GM23338 (cell line): Measurements from ENCODE around the gene LNX1. TPM values are rescaled to one million over a fixed set of nuclear protein-coding genes. Genes with fewer than 3 reads are reported as not detected.

Experiments
- ATAC-seq: fragments of 200-7000 bp; cut with Tn5 transposase; 3 replicates; pipeline ENCODE4 v1.9.1; 2020
- DNase-seq: peaks from one replicate; pipeline ENCODE4 v3.0.0-alpha.2; 2015; ENCODE audit warnings: low spot score
- H2AFZ ChIP-seq: fragments of 200-600 bp; sonication (generic); 2 replicates; pipeline ENCODE4 v1.8.0; 2016; ENCODE audit warnings: antibody characterized with exemption, mild to moderate bottlenecking, moderate library complexity
- H3F3A ChIP-seq: fragments of 200-600 bp; sonication (generic); replicated peaks from 2 replicates; pipeline ENCODE4 v1.8.0; 2017; ENCODE audit warnings: antibody characterized with exemption, mixed run types, low read depth
- H3K27ac ChIP-seq: fragments of 200-600 bp; sonication (generic); 2 replicates; pipeline ENCODE4 v1.6.1; 2016; ENCODE audit warnings: low read depth
- H3K27me3 ChIP-seq: fragments of 200-600 bp; sonication (generic); 2 replicates; pipeline ENCODE4 v1.8.0; 2016; ENCODE audit warnings: mild to moderate bottlenecking, mixed run types, moderate library complexity; ENCODE audit not compliant: insufficient read depth
- H3K36me3 ChIP-seq: fragments of 200-600 bp; sonication (generic); 2 replicates; pipeline ENCODE4 v1.8.0; 2016; ENCODE audit warnings: mild to moderate bottlenecking; ENCODE audit not compliant: insufficient read depth
- H3K4me1 ChIP-seq: fragments of 200-600 bp; sonication (generic); 2 replicates; pipeline ENCODE4 v1.8.0; 2016; ENCODE audit warnings: mild to moderate bottlenecking, moderate library complexity; ENCODE audit not compliant: insufficient read depth
- H3K4me2 ChIP-seq: fragments of 200-600 bp; sonication (generic); 2 replicates; pipeline ENCODE4 v1.7.1; 2017; ENCODE audit warnings: mixed run types
- H3K4me3 ChIP-seq: fragments of 200-600 bp; sonication (generic); 2 replicates; pipeline ENCODE4 v1.6.1; 2016; ENCODE audit warnings: mixed run types
- H3K79me2 ChIP-seq: fragments of 200-600 bp; sonication (generic); replicated peaks from 2 replicates; pipeline ENCODE4 v1.8.0; 2017; ENCODE audit warnings: mild to moderate bottlenecking; ENCODE audit not compliant: insufficient read depth
- H3K9me2 ChIP-seq: fragments of 200-600 bp; sonication (generic); 2 replicates; pipeline ENCODE4 v1.8.0; 2017; ENCODE audit not compliant: insufficient read depth
- H4K20me1 ChIP-seq: fragments of 200-600 bp; sonication (generic); replicated peaks from 2 replicates; pipeline ENCODE4 v1.8.0; 2017; ENCODE audit warnings: mild to moderate bottlenecking; ENCODE audit not compliant: insufficient read depth
- H3K27ac Mint-ChIP-seq: 2 replicates; pipeline ENCODE4 v1.8.0; 2020; ENCODE audit warnings: inconsistent platforms, mild to moderate bottlenecking, moderate library complexity, mixed read lengths
- H3K27me3 Mint-ChIP-seq: 3 replicates; pipeline ENCODE4 v1.8.0; 2022; ENCODE audit warnings: low read depth, mild to moderate bottlenecking, moderate library complexity, mixed read lengths, inconsistent platforms; ENCODE audit not compliant: insufficient read depth, poor library complexity
- H3K36me3 Mint-ChIP-seq: 3 replicates; pipeline ENCODE4 v1.8.0; 2021; ENCODE audit warnings: low read depth, mild to moderate bottlenecking, inconsistent platforms, moderate library complexity, mixed read lengths
- H3K4me1 Mint-ChIP-seq: 3 replicates; pipeline ENCODE4 v1.8.0; 2020; ENCODE audit warnings: mild to moderate bottlenecking, inconsistent platforms, mixed read lengths
- H3K4me3 Mint-ChIP-seq: 3 replicates; pipeline ENCODE4 v1.8.0; 2021; ENCODE audit warnings: moderate library complexity, mild to moderate bottlenecking, inconsistent platforms, mixed read lengths
- H3K9me3 Mint-ChIP-seq: 3 replicates; pipeline ENCODE4 v1.8.0; 2020; ENCODE audit warnings: moderate library complexity, mild to moderate bottlenecking, inconsistent platforms, mixed read lengths
- CREB1 ChIP-seq: fragments of 250-450 bp; sonication (Bioruptor Pico); IDR thresholded peaks from 2 replicates; pipeline ENCODE4 v1.5.0; 2020; ENCODE audit warnings: low read depth, mild to moderate bottlenecking, moderate library complexity
- ETS1 ChIP-seq: IDR thresholded peaks from 2 replicates; pipeline ENCODE4 v1.6.1; 2016; ENCODE audit warnings: antibody characterized with exemption
- EZH2 ChIP-seq: fragments of 200-600 bp; sonication (generic); IDR thresholded peaks from one replicate; pipeline ENCODE4 v1.8.0; 2017; ENCODE audit warnings: antibody characterized with exemption, mild to moderate bottlenecking, low read depth; ENCODE audit not compliant: unreplicated experiment
- EZH2phosphoT487 ChIP-seq: fragments of 200-600 bp; sonication (generic); IDR thresholded peaks from one replicate; pipeline ENCODE4 v1.8.1; 2018; ENCODE audit warnings: antibody characterized with exemption; ENCODE audit not compliant: unreplicated experiment
- NANOG ChIP-seq: IDR thresholded peaks from 2 replicates; pipeline ENCODE4 v1.6.1; 2016; ENCODE audit warnings: antibody characterized with exemption, borderline replicate concordance
- REST ChIP-seq: IDR thresholded peaks from one replicate; pipeline ENCODE4 v1.6.1; 2018; ENCODE audit warnings: antibody characterized with exemption; ENCODE audit not compliant: unreplicated experiment
- STAT1 ChIP-seq: IDR thresholded peaks from one replicate; pipeline ENCODE4 v1.6.1; 2016; ENCODE audit warnings: antibody characterized with exemption; ENCODE audit not compliant: unreplicated experiment
- ZNF114 ChIP-seq: fragments of 250-450 bp; sonication (Bioruptor Pico); IDR thresholded peaks from 2 replicates; pipeline ENCODE4 v1.5.0; 2020; ENCODE audit warnings: mild to moderate bottlenecking, moderate library complexity
- ZNF331 ChIP-seq: fragments of 250-450 bp; sonication (Bioruptor Pico); IDR thresholded peaks from 2 replicates; pipeline ENCODE4 v1.5.0; 2020; ENCODE audit warnings: low read depth, mild to moderate bottlenecking, moderate library complexity
- polyA plus RNA-seq: library from polyadenylated mRNA; unstranded; fragments of >200 nt; fragmentation: Nextera tagmentation; extraction: Ambion mirVana; gene quantifications from 2 replicates; pipeline ENCODE4 v1.2.1, GENCODE V29; 2016
- total RNA-seq: library from RNA; depleted of rRNA; stranded (reverse); fragments of >200 nt; shearing (Covaris generic); gene quantifications from 2 replicates; pipeline ENCODE4 v1.2.3, GENCODE V29; 2014
- TF ChIP-seq, protein P1 (sequence below), 2 experiments: fragments of 200-600 bp in 1 of 2; sonication (generic) in 1 of 2; conservative IDR thresholded peaks; 2 replicates each; pipeline versions ENCODE4 v1.5.1 to v1.6.1; 2016 to 2017; ENCODE audit warnings: antibody characterized with exemption in 2 of 2, low read depth in 2 of 2, mild to moderate bottlenecking in 2 of 2, moderate library complexity in 1 of 2

LNX1 gene
- total and polyA plus RNA-seq, 2 experiments from 2014 or later = 5.4 to 6.4 TPM

DNA sequence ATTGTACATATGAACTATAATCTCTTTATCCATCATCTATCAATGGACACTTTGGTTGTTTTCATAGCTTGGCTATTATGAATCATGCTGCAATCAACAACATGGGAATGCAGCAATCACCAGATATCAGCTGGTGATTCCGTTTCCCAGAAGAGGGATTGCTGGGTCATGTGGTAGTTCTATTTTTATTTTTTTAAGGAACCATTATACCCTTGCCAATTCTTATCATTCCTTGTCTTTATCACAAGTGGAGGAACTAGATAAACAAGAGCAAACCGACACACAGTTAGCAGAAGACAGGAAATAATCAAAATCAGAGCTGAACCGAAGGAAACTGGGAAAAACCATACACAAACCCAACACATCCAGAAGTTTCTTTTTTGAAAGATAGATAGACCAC, 14.5 kb upstream of the LNX1 start:
- H3F3A ChIP-seq = no peaks in the 10 kb centered on the region
- Mint-ChIP-seq H3K36me3 (no peaks in the 10 kb centered on the region), H3K27ac (no peak overlapping the region)

GRCh38 chr4:53602390-53602789, 11.1 kb upstream of the LNX1 start:
- Mint-ChIP-seq H3K36me3 (no peaks in the 10 kb centered on the region), H3K27ac (no peak overlapping the region), H3K4me1 (peaks cover 4% of the 10 kb centered on the region), H3K27me3 (peaks cover 7% of the 10 kb centered on the region), H3K4me3 (no peak overlapping the region), H3K9me3 (no peaks in the 10 kb centered on the region; the same call in 2 of the 3 replicates)
- Histone ChIP-seq H4K20me1 (no peaks in the 10 kb centered on the region), H3K4me1 (no peaks in the 10 kb centered on the region), H3K27me3 (no peaks in the 10 kb centered on the region), H3K4me2 (no peak overlapping the region), H3F3A (no peaks in the 10 kb centered on the region), H3K9me2 (no peaks in the 10 kb centered on the region), H3K27ac (no peak overlapping the region), H3K4me3 (no peak overlapping the region), H2AFZ (no peak overlapping the region), H3K79me2 (no peaks in the 10 kb centered on the region), H3K36me3 (no peaks in the 10 kb centered on the region)
- TF ChIP-seq ETS1 (no peak), ZNF331 (CRISPR knock-in tag) (no peak), CREB1 (CRISPR knock-in tag) (no peak), ZNF114 (no peak), EZH2phosphoT487 (no peak), STAT1 (no peak), EZH2 (no peak), NANOG (no peak), REST (no peak)
- TF ChIP-seq, protein P1, sequence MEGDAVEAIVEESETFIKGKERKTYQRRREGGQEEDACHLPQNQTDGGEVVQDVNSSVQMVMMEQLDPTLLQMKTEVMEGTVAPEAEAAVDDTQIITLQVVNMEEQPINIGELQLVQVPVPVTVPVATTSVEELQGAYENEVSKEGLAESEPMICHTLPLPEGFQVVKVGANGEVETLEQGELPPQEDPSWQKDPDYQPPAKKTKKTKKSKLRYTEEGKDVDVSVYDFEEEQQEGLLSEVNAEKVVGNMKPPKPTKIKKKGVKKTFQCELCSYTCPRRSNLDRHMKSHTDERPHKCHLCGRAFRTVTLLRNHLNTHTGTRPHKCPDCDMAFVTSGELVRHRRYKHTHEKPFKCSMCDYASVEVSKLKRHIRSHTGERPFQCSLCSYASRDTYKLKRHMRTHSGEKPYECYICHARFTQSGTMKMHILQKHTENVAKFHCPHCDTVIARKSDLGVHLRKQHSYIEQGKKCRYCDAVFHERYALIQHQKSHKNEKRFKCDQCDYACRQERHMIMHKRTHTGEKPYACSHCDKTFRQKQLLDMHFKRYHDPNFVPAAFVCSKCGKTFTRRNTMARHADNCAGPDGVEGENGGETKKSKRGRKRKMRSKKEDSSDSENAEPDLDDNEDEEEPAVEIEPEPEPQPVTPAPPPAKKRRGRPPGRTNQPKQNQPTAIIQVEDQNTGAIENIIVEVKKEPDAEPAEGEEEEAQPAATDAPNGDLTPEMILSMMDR (conservative IDR thresholded peaks at IDR 0.05; ENCODE audit: low read depth in 2 of 2) = no peak
- no peak for ATAC-seq
- DNase-seq = no peak

More for the DNA sequence above, 14.5 kb upstream of the LNX1 start:
- no peak overlapping the region for H3K4me3 ChIP-seq
- H3K9me2 ChIP-seq = no peaks in the 10 kb centered on the region
- H3K27me3 Mint-ChIP-seq = peaks cover 7% of the 10 kb centered on the region
- peaks cover 3% of the 10 kb centered on the region; the same call in 1 of the 3 replicates for H3K4me1 Mint-ChIP-seq
- TF ChIP-seq ZNF114 = no peak
- DNase-seq (no peak), ATAC-seq (no peak)
- no peaks in the 10 kb centered on the region for H3K4me1 ChIP-seq
- no peak overlapping the region for H2AFZ ChIP-seq
- no peaks in the 10 kb centered on the region for H3K36me3 ChIP-seq
- H3K27me3 ChIP-seq = no peaks in the 10 kb centered on the region
- no peaks in the 10 kb centered on the region for H3K79me2 ChIP-seq
- H3K27ac ChIP-seq = no peak overlapping the region
- no peaks in the 10 kb centered on the region for H4K20me1 ChIP-seq
- H3K4me3 Mint-ChIP-seq = no peak overlapping the region
- no peak overlapping the region for H3K4me2 ChIP-seq
- H3K9me3 Mint-ChIP-seq = peaks cover 4% of the 10 kb centered on the region
